Measurements from ENCODE around the gene SWSAP1. TPM values are rescaled to one million over a fixed set of nuclear protein-coding genes. Genes with fewer than 3 reads are reported as not detected.

SWSAP1 gene
- total RNA-seq, 1 donor from 2014 or later = 1.1 TPM

DNA sequence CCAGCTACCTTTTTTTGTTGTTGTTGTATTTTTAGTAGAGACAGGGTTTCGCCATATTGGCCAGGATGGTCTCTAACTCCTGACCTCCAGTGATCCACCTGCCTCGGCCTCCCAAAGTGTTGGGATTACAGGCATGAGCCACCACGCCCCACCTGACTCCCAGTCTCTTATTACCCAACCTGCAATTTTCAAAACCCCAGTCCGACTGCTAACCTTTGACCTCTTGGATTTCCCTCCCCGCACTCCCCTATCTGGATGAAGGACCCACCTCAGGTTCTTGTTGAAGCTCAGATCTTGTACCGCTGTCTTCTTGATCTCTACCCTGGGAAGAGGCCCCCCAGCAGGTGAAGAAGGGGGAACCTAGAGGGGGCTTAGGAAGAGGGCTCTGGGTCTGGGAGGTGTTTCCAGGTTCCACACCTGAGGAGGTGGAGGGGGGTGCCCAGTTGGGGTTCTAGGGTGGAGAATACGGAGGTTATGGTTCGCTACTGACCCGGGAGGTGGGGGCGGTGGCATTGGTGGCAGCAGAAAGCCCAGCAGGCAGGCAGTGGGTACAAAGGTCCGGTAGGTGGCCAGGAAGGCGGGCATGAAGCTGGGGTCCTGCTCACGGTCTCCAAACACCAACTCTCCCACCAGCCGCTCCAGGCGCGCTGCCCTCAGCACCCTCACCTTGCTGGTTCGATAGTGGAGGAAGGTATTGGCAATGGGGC lies 42.0 kb downstream of the SWSAP1 start:
- Histone ChIP-seq H3K9me3 (replicated peaks) (no peaks in the 10 kb centered on the region), H3K27ac (replicated peaks) (no peak overlapping the region), H3K36me3 (no peaks in the 10 kb centered on the region), H3K27me3 (ENCODE audit: low read depth) (peaks cover 65% of the 10 kb centered on the region), H3K4me1 (peaks cover 32% of the 10 kb centered on the region), H3K4me3 (no peak overlapping the region)
- intact Hi-C loops (cut with micrococcal nuclease) = no loop called here
- no peak for DNase-seq
- TF ChIP-seq, protein P1, sequence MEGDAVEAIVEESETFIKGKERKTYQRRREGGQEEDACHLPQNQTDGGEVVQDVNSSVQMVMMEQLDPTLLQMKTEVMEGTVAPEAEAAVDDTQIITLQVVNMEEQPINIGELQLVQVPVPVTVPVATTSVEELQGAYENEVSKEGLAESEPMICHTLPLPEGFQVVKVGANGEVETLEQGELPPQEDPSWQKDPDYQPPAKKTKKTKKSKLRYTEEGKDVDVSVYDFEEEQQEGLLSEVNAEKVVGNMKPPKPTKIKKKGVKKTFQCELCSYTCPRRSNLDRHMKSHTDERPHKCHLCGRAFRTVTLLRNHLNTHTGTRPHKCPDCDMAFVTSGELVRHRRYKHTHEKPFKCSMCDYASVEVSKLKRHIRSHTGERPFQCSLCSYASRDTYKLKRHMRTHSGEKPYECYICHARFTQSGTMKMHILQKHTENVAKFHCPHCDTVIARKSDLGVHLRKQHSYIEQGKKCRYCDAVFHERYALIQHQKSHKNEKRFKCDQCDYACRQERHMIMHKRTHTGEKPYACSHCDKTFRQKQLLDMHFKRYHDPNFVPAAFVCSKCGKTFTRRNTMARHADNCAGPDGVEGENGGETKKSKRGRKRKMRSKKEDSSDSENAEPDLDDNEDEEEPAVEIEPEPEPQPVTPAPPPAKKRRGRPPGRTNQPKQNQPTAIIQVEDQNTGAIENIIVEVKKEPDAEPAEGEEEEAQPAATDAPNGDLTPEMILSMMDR (IDR thresholded peaks at IDR 0.05; ENCODE audit: borderline replicate concordance) = no peak

DNA sequence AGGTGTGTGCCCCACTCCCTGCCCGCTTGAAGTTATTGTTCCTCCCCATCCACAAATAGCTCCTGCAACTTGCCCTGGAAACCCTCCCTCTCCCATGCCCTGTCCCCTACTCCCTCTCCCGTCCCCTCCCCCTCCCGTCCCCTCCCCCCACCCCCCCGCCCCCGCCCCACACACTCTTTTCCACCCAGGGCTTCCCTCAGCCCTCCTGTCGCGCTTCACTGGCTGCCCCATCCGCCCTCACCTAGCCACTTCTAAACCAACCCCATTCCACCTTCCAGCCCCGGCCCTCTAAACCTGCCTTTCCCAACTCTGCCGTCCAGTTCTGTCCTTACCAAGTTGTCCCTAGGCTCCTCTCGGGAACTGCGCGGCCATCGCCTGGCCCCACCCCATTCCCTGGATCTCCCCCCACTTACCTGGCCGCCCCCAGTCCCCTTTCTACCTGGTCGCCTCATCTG lies 43.7 kb downstream of the SWSAP1 start:
- no peak for DNase-seq
- peaks cover 48% of the 10 kb centered on the region for H3K4me1 ChIP-seq
- peaks cover 81% of the 10 kb centered on the region for H3K27me3 ChIP-seq (ENCODE audit: low read depth)
- TF ChIP-seq, protein P1 (IDR thresholded peaks at IDR 0.05; ENCODE audit: borderline replicate concordance) = no peak
- no peaks in the 10 kb centered on the region for H3K9me3 ChIP-seq (replicated peaks)
- intact Hi-C loops (cut with micrococcal nuclease) = no loop called here
- peak overlapping the region; percentile 66 for H3K4me3 ChIP-seq
- no peaks in the 10 kb centered on the region for H3K36me3 ChIP-seq
- H3K27ac ChIP-seq (replicated peaks) = peak overlapping the region; percentile 84

DNA sequence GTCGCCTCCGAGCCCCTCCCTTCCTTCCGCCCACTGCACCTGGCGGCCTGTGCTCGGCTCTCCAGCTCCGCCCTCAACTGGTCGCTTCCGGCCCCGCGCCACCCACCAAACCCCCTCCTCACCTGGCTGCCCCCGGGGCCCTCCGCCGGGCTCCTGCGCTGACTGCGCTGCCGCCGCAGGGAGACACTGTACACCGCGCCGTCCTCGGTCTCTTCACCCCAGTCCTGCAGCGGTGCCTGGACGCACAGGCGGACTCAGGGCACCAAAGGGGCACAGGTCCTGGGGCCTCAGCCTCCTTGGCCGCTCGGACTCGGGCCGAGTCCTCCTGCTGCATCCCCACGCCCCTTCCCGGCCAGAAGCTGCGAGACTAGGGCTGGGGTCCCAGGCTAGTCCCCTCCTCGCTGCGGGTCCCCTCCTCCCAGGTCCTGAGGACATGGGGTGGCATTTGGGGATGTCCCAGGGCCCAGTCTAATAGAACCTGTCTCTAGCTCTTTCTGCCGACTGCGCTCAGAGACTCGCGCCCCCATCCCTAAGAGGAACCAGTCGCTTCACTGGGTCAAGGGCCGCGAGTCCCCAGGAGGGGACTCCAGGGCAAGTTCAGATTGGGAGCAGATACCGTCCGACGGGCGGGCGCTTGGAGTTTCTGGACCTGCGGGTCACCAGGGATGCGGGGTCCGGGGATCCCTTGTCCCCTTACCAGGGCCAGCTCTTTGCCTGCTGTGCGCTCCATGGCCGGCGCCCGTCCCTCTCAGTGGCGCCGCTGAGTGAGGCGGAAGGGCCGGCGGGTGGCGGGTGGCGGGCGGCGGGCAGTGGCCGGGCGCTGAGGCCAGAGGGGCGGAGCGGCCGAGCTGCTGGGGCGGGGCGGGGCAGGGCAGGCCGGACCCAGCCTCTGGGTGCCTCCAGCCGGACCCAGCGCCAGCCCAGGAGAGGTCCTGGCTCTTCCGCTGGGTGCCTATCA lies 44.4 kb downstream of the SWSAP1 start, which contains the start of gene RGL3:
TSS of gene RGL3 (minus strand) at position 766 of the 958 bp plus-strand sequence. CDS start at position 730, 36 bp downstream.
- Histone ChIP-seq H3K9me3 (replicated peaks) (no peaks in the 10 kb centered on the region), H3K27me3 (ENCODE audit: low read depth) (peaks cover 88% of the 10 kb centered on the region), H3K27ac (replicated peaks) (peak within 1 kb of the TSS; percentile 84), H3K36me3 (no peaks in the 10 kb centered on the region), H3K4me3 (peak within 1 kb of the TSS; percentile 66), H3K4me1 (peaks cover 54% of the 10 kb centered on the region)
- TF ChIP-seq, protein P1 (IDR thresholded peaks at IDR 0.05; ENCODE audit: borderline replicate concordance) = no peak
- DNase-seq = peak; percentile 67
- intact Hi-C loops (cut with micrococcal nuclease) = no loop called here

DNA sequence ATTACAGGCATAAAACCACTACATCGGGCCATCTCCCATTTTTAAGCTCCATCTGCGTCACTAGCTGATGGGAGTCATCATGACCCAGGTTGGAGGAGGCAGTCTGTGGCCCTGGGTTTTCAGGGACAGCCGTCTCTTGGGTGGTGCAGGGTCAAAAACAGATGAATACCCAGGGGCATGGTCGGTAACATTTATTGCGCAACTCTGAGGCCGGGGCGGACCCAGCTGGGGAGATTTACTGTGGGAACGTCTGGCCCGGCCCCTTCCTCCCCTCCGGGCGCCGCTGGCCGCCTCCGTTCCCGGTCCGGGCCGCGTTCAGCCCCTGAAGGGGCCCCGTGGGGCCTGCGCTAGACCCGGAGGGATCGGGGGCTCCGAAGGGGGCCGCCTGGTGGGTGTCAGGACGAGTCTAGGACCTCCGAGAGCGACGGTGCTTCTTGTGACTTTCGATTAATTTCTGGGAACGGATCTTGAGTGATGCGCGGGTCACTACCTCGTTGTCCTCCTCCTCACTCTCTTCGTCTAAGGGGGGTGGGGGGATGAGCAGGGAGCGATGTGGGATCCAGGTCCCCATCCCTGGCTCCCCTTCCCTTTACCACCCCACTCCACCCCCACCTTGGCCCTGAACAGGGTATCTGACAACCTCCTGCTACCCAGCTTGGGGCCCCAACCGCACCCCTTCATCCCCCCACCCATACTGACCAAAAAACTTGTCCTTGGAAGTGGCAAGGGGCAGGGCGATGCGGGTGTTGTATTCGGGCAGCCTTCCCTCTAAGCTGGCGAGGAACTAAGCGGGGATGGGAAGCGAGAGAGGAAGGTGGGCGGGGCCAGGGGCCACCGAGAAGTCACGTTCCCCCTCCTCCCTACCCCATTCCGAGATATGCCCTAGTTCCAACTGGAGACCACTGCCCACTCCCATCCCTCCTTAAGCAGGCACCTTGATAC lies 46.2 kb downstream of the SWSAP1 start:
- peak overlapping the region; percentile 66 for H3K4me3 ChIP-seq
- TF ChIP-seq, protein P1 (IDR thresholded peaks at IDR 0.05; ENCODE audit: borderline replicate concordance) = no peak
- no peaks in the 10 kb centered on the region for H3K36me3 ChIP-seq
- DNase-seq = peak; percentile 85
- H3K27ac ChIP-seq (replicated peaks) = peak overlapping the region; percentile 84
- intact Hi-C loops (cut with micrococcal nuclease) = no loop called here
- H3K27me3 ChIP-seq (ENCODE audit: low read depth) = peaks cover 86% of the 10 kb centered on the region
- H3K4me1 ChIP-seq = peaks cover 55% of the 10 kb centered on the region
- no peaks in the 10 kb centered on the region for H3K9me3 ChIP-seq (replicated peaks)

Measured in left ventricle myocardium inferior (tissue), 1 donor.